SK-N-SH (cell line): ENCODE data around the gene CEP295NL. TPM values are rescaled to one million over a fixed set of nuclear protein-coding genes. Genes with fewer than 3 reads are reported as not detected.

Experiments
- CHD2 ChIP-seq: fragments of 150-350 bp; IDR thresholded peaks from 2 replicates; pipeline ENCODE4 v1.6.1; 2018; ENCODE audit warnings: low read length; ENCODE audit not compliant: partially characterized antibody
- ELF1 ChIP-seq: IDR thresholded peaks from 2 replicates; pipeline ENCODE4 v1.4.0; 2012
- FOXM1 ChIP-seq: IDR thresholded peaks from 2 replicates; pipeline ENCODE4 v1.4.0; 2012; ENCODE audit warnings: low read depth, mild to moderate bottlenecking
- IRF3 ChIP-seq: fragments of 150-350 bp; IDR thresholded peaks from 2 replicates; pipeline ENCODE4 v1.6.1; 2016; ENCODE audit warnings: mild to moderate bottlenecking, low read depth, low read length
- MAX ChIP-seq: IDR thresholded peaks from 2 replicates; pipeline ENCODE4 v1.4.0; 2012; ENCODE audit warnings: low read depth
- MXI1 ChIP-seq: IDR thresholded peaks from 2 replicates; pipeline ENCODE4 v1.6.1; 2012; ENCODE audit warnings: mild to moderate bottlenecking, low read depth, low read length, improper control_type of control experiment
- NRF1 ChIP-seq: IDR thresholded peaks from 2 replicates; pipeline ENCODE4 v1.6.1; 2012; ENCODE audit warnings: low read depth, mild to moderate bottlenecking, low read length
- PBX3 ChIP-seq: IDR thresholded peaks from 2 replicates; pipeline ENCODE4; 2012
- POLR2AphosphoS5 ChIP-seq: IDR thresholded peaks from 2 replicates; pipeline ENCODE4 v1.6.1; 2012; ENCODE audit warnings: low read depth, low read length
- RAD21 ChIP-seq: IDR thresholded peaks from 2 replicates; pipeline ENCODE4 v1.6.1; 2012; ENCODE audit warnings: mild to moderate bottlenecking, low read length
- RCOR1 ChIP-seq: fragments of 150-350 bp; IDR thresholded peaks from 2 replicates; pipeline ENCODE4 v1.6.1; 2017; ENCODE audit warnings: antibody characterized with exemption, low read length
- REST ChIP-seq: IDR thresholded peaks from 2 replicates; pipeline ENCODE4 v1.6.1; 2012; ENCODE audit warnings: mild to moderate bottlenecking, low read depth, low read length, moderate library complexity
- RFX5 ChIP-seq: IDR thresholded peaks from 2 replicates; pipeline ENCODE4 v1.6.1; 2012; ENCODE audit warnings: mild to moderate bottlenecking, improper control_type of control experiment, low read length
- RXRA ChIP-seq: IDR thresholded peaks from 2 replicates; pipeline ENCODE4 v1.4.0; 2012; ENCODE audit warnings: low read depth, mild to moderate bottlenecking, borderline replicate concordance
- SIN3A ChIP-seq: IDR thresholded peaks from 2 replicates; pipeline ENCODE4 v1.6.1; 2012; ENCODE audit warnings: low read depth, mild to moderate bottlenecking, low read length, moderate library complexity, borderline replicate concordance
- SMC3 ChIP-seq: IDR thresholded peaks from 2 replicates; pipeline ENCODE4 v1.6.1; 2012; ENCODE audit warnings: low read depth, low read length, improper control_type of control experiment
- TAF1 ChIP-seq: IDR thresholded peaks from 2 replicates; pipeline ENCODE4 v1.6.1; 2012; ENCODE audit warnings: low read depth, mild to moderate bottlenecking, low read length, moderate library complexity, borderline replicate concordance
- TCF12 ChIP-seq: IDR thresholded peaks from 2 replicates; pipeline ENCODE4 v1.4.0; 2012
- ZBTB33 ChIP-seq: IDR thresholded peaks from 2 replicates; pipeline ENCODE4 v1.4.0; 2012; ENCODE audit warnings: low read depth, borderline replicate concordance
- polyA plus RNA-seq, 3 experiments: library from polyadenylated mRNA; depleted of rRNA; stranded (reverse); fragments of >200 nt; gene quantifications; 2 replicates each; pipeline ENCODE4 v1.2.3, GENCODE V29; 2012

Gene CEP295NL
- polyA plus RNA-seq, 1 of the 3 experiments (the other 2 are of a cell fraction) = 0.35 TPM

- TF ChIP-seq MXI1 = peak; percentile 95
- no peak; the same call in none of the 2 replicates for TF ChIP-seq RAD21
- TF ChIP-seq SMC3 = 0 out of 2 replicates have a peak, but pooled peaks have one; percentile 1
- no peak for TF ChIP-seq IRF3
- TF ChIP-seq FOXM1 = 0 out of 2 replicates have a peak, but pooled peaks have one; percentile 12
- TF ChIP-seq RCOR1 = peak; percentile 78
- no peak; the same call in 1 of the 2 replicates for TF ChIP-seq ELF1
- TF ChIP-seq PBX3 = peak; percentile 65
- no peak; the same call in 1 of the 2 replicates for TF ChIP-seq RXRA
- TF ChIP-seq MAX = peak; percentile 97
- TF ChIP-seq REST = peak; percentile 68; the same call in 1 of the 2 replicates
- peak; percentile 85 for TF ChIP-seq POLR2AphosphoS5
- TF ChIP-seq CHD2 = peak; percentile 85
- TF ChIP-seq NRF1 = no peak; the same call in 1 of the 2 replicates
- no peak; the same call in 1 of the 2 replicates for TF ChIP-seq RFX5
- peak; percentile 94 for TF ChIP-seq SIN3A
- no peak for TF ChIP-seq ZBTB33
- peak; percentile 93 for TF ChIP-seq TCF12
- TF ChIP-seq TAF1 = peak; percentile 92
- TF ChIP-seq, all 33 proteins: peak for 20
These were observed 19.4 kb downstream of the CEP295NL start (continued) for GRCh38 chr17:78883533-78884131.
